ENCODE data around the gene HMGCR.

The HMGCR gene

DNA sequence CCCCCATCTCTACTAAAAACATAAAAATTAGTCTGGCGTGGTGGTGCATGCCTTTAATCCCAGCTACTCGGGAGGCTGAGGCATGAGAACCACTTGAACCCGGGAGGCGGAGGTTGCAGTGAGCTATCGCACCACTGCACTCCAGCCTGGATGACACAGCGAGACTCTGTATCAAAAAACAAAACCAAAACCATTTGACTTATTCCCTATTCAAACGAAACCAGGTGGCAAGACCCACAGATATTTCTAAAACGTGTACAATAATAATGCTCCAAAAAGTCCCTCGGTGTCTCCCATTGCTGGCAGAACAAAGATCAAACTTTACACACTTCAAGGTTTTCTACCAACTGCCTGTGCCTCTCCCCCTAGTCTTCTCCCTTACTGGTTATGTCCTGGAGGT lies 29.8 kb downstream of the HMGCR start:
- H3K4me3 ChIP-seq (ENCODE audit: low read depth, low read length, poor library complexity, severe bottlenecking): no peak overlapping the region
- no peak for TF ChIP-seq CTCF (IDR thresholded peaks at IDR 0.05; ENCODE audit: low read length)
- TF ChIP-seq EZH2 (IDR thresholded peaks at IDR 0.05; ENCODE audit: borderline replicate concordance, low read length): no peak
- no peaks in the 10 kb centered on the region for H3K27me3 ChIP-seq (ENCODE audit: insufficient read depth, low read length)
- H3K27ac ChIP-seq (ENCODE audit: low read depth, low read length, poor library complexity, severe bottlenecking): no peak overlapping the region
- no peaks in the 10 kb centered on the region for H3K9me3 ChIP-seq (ENCODE audit: low read length)
- no peak overlapping the region for H2AFZ ChIP-seq (ENCODE audit: low read length)
- H3K36me3 ChIP-seq (ENCODE audit: insufficient read depth, low read length): peaks cover 17% of the 10 kb centered on the region; the same call in 1 of the 2 replicates
- no peaks in the 10 kb centered on the region for H4K20me1 ChIP-seq (ENCODE audit: insufficient read depth, low read length)
- H3F3A ChIP-seq (ENCODE audit: insufficient read depth, low read length): peaks cover 1% of the 10 kb centered on the region; the same call in 1 of the 2 replicates
- no peaks in the 10 kb centered on the region for H3K9me2 ChIP-seq (ENCODE audit: low read depth, low read length)
- H3K4me2 ChIP-seq (ENCODE audit: low read length): no peak overlapping the region
- H3K9ac ChIP-seq (ENCODE audit: low read length): no peak overlapping the region
- H3K4me1 ChIP-seq (ENCODE audit: insufficient read depth, low read length, severe bottlenecking): no peaks in the 10 kb centered on the region
- no peaks in the 10 kb centered on the region for H3K79me2 ChIP-seq (ENCODE audit: insufficient read depth, low read length)

DNA sequence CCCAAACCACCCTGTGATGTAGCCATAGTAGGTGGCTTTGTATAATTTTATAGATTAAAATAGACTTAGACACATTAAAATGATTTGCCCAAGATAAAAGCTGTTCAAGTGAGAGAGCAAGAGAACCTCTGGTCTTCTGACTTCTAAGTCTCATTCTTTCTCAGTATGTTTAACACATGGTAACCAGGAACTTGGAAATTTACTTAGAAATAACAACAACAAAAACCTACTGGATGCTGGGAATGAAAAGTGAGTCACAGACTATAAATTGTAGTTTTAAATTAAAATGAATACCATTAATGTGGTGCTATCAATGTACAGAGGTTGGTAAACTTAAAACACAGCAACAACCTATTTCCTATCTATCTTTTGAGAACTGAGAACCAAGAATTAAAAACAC lies 30.4 kb downstream of the HMGCR start:
- Histone ChIP-seq H3K36me3 (ENCODE audit: insufficient read depth, low read length) (peaks cover 11% of the 10 kb centered on the region; the same call in 1 of the 2 replicates), H3F3A (ENCODE audit: insufficient read depth, low read length) (no peaks in the 10 kb centered on the region), H3K79me2 (ENCODE audit: insufficient read depth, low read length) (no peaks in the 10 kb centered on the region), H2AFZ (ENCODE audit: low read length) (no peak overlapping the region), H3K27ac (ENCODE audit: low read depth, low read length, poor library complexity, severe bottlenecking) (no peak overlapping the region), H3K9me3 (ENCODE audit: low read length) (no peaks in the 10 kb centered on the region), H3K27me3 (ENCODE audit: insufficient read depth, low read length) (no peaks in the 10 kb centered on the region), H3K9me2 (ENCODE audit: low read depth, low read length) (no peaks in the 10 kb centered on the region), H3K9ac (ENCODE audit: low read length) (no peak overlapping the region), H3K4me1 (ENCODE audit: insufficient read depth, low read length, severe bottlenecking) (no peaks in the 10 kb centered on the region), H3K4me3 (ENCODE audit: low read depth, low read length, poor library complexity, severe bottlenecking) (no peak overlapping the region), H3K4me2 (ENCODE audit: low read length) (no peak overlapping the region), H4K20me1 (ENCODE audit: insufficient read depth, low read length) (no peaks in the 10 kb centered on the region)
- TF ChIP-seq EZH2 (IDR thresholded peaks at IDR 0.05; ENCODE audit: borderline replicate concordance, low read length): no peak
- TF ChIP-seq CTCF (IDR thresholded peaks at IDR 0.05; ENCODE audit: low read length): no peak

GRCh38 chr5:75368391-75368790 lies 31.4 kb downstream of the HMGCR start:
- Histone ChIP-seq H3K4me3 (ENCODE audit: low read depth, low read length, poor library complexity, severe bottlenecking) (no peak overlapping the region), H3K27ac (ENCODE audit: low read depth, low read length, poor library complexity, severe bottlenecking) (no peak overlapping the region), H3K9me2 (ENCODE audit: low read depth, low read length) (no peaks in the 10 kb centered on the region), H3K79me2 (ENCODE audit: insufficient read depth, low read length) (no peaks in the 10 kb centered on the region), H2AFZ (ENCODE audit: low read length) (no peak overlapping the region), H3K9me3 (ENCODE audit: low read length) (no peaks in the 10 kb centered on the region), H3K36me3 (ENCODE audit: insufficient read depth, low read length) (peaks cover 9% of the 10 kb centered on the region; the same call in 1 of the 2 replicates), H3K4me1 (ENCODE audit: insufficient read depth, low read length, severe bottlenecking) (no peaks in the 10 kb centered on the region), H3F3A (ENCODE audit: insufficient read depth, low read length) (no peaks in the 10 kb centered on the region), H4K20me1 (ENCODE audit: insufficient read depth, low read length) (no peaks in the 10 kb centered on the region), H3K9ac (ENCODE audit: low read length) (no peak overlapping the region), H3K4me2 (ENCODE audit: low read length) (no peak overlapping the region), H3K27me3 (ENCODE audit: insufficient read depth, low read length) (no peaks in the 10 kb centered on the region)
- TF ChIP-seq EZH2 (IDR thresholded peaks at IDR 0.05; ENCODE audit: borderline replicate concordance, low read length): no peak
- TF ChIP-seq CTCF (IDR thresholded peaks at IDR 0.05; ENCODE audit: low read length): no peak

Measured in OCI-LY1 (cell line).